Endometrial microvascular endothelial cells (primary cell): ENCODE measurements around the gene JUND. TPM values are rescaled to one million over a fixed set of nuclear protein-coding genes. Genes with fewer than 3 reads are reported as not detected.

ENCODE experiments used
- in situ Hi-C: cut with HindIII; loops from 2 replicates; pipeline ENCODE4 v1.10.0; 2017; ENCODE audit warnings: low sequenced_read_pairs, low pct_unique_long_range_greater_than_20kb; ENCODE audit errors: inconsistent ontology term
- total RNA-seq: library from RNA; depleted of rRNA; stranded (reverse); fragments of >200 nt; gene quantifications from one replicate; pipeline ENCODE4 v1.2.3, GENCODE V29; 2015; ENCODE audit errors: inconsistent ontology term

The JUND gene
- total RNA-seq, 1 donor from 2014 or later, result 99.6 TPM

GRCh38 chr19:18257503-18258470, 23.6 kb downstream of the JUND start:
- in situ Hi-C loops, result no loop called here

GRCh38 chr19:18254546-18255503, 26.6 kb downstream of the JUND start:
- in situ Hi-C loops, result no loop called here

- in situ Hi-C loops, result no loop called here
Measured at GRCh38 chr19:18253716-18254115, 27.7 kb downstream of the JUND start.

- in situ Hi-C loops, result no loop called here
Measured at GRCh38 chr19:18253130-18253529, 28.3 kb downstream of the JUND start.

GRCh38 chr19:18252370-18252717, 29.1 kb downstream of the JUND start:
- in situ Hi-C loops, result no loop called here

GRCh38 chr19:18251587-18252369, 29.6 kb downstream of the JUND start:
- in situ Hi-C loops, result no loop called here

- in situ Hi-C loops, result no loop called here
Measured at GRCh38 chr19:18249834-18250233, 31.6 kb downstream of the JUND start.

GRCh38 chr19:18245297-18245696, 36.1 kb downstream of the JUND start:
- in situ Hi-C loops, result no loop called here

- in situ Hi-C loops, result no loop called here
Measured at GRCh38 chr19:18239303-18239702, 42.1 kb downstream of the JUND start.

- in situ Hi-C loops, result no loop called here
Measured at GRCh38 chr19:18234194-18234593, 47.2 kb downstream of the JUND start.

- in situ Hi-C loops, result no loop called here
Measured at GRCh38 chr19:18233224-18233825, 48.1 kb downstream of the JUND start.

- in situ Hi-C loops, result no loop called here
Measured at GRCh38 chr19:18232540-18233223, 48.7 kb downstream of the JUND start.

GRCh38 chr19:18231775-18232174, 49.6 kb downstream of the JUND start:
- in situ Hi-C loops, result no loop called here

GRCh38 chr19:18230941-18231734, 50.3 kb downstream of the JUND start:
- in situ Hi-C loops, result no loop called here

GRCh38 chr19:18229915-18230314, 51.5 kb downstream of the JUND start:
- in situ Hi-C loops, result no loop called here
